ENCODE data around the gene TMEM121B.

Gene TMEM121B

GRCh38 chr22:17130199-17130598, 9.0 kb upstream of the TMEM121B start:
- Histone ChIP-seq H3K27ac (no peak overlapping the region), H3K27me3 (no peaks in the 10 kb centered on the region), H3K36me3 (no peaks in the 10 kb centered on the region), H3K4me3 (ENCODE audit: low read depth in 1 of 2, low read length in 1 of 2) (no peak overlapping the region), H3K4me1 (ENCODE audit: control insufficient read depth in 1 of 2, insufficient read depth in 1 of 2, low read depth in 1 of 2, low read length in 1 of 2) (no peaks in the 10 kb centered on the region), H3K9me3 (no peaks in the 10 kb centered on the region)
- TF ChIP-seq CTCF (IDR thresholded peaks at IDR 0.05), result no peak

GRCh38 chr22:17120711-17121232, 388 bp downstream of the TMEM121B start:
- peak overlapping the region; percentile 47 for H3K27ac ChIP-seq
- peaks cover 50 to 61% of the 10 kb centered on the region in 2 experiments for H3K4me1 ChIP-seq (ENCODE audit: control insufficient read depth in 1 of 2, insufficient read depth in 1 of 2, low read depth in 1 of 2, low read length in 1 of 2)
- no peak for TF ChIP-seq CTCF (IDR thresholded peaks at IDR 0.05)
- H3K36me3 ChIP-seq, result no peaks in the 10 kb centered on the region
- no peaks in the 10 kb centered on the region for H3K9me3 ChIP-seq
- H3K4me3 ChIP-seq (ENCODE audit: low read depth in 1 of 2, low read length in 1 of 2), result peak overlapping the region; percentile 69 to 77
- peaks cover 56% of the 10 kb centered on the region for H3K27me3 ChIP-seq

GRCh38 chr22:17120281-17120680, 879 bp downstream of the TMEM121B start:
- Histone ChIP-seq H3K9me3 (no peaks in the 10 kb centered on the region), H3K4me1 (ENCODE audit: control insufficient read depth in 1 of 2, insufficient read depth in 1 of 2, low read depth in 1 of 2, low read length in 1 of 2) (peaks cover 55 to 66% of the 10 kb centered on the region in 2 experiments), H3K27me3 (peaks cover 56% of the 10 kb centered on the region), H3K36me3 (peaks cover 4% of the 10 kb centered on the region), H3K4me3 (ENCODE audit: low read depth in 1 of 2, low read length in 1 of 2) (peak overlapping the region; percentile 69 to 77), H3K27ac (no peak overlapping the region)
- no peak for TF ChIP-seq CTCF (IDR thresholded peaks at IDR 0.05)

- no peaks in the 10 kb centered on the region for H3K9me3 ChIP-seq
- H3K27me3 ChIP-seq, result peaks cover 55% of the 10 kb centered on the region
- H3K36me3 ChIP-seq, result peaks cover 11% of the 10 kb centered on the region
- peaks cover 61 to 72% of the 10 kb centered on the region in 2 experiments for H3K4me1 ChIP-seq (ENCODE audit: control insufficient read depth in 1 of 2, insufficient read depth in 1 of 2, low read depth in 1 of 2, low read length in 1 of 2)
- peak; percentile 25 for TF ChIP-seq CTCF (IDR thresholded peaks at IDR 0.05)
- no peak overlapping the region for H3K27ac ChIP-seq
- H3K4me3 ChIP-seq (ENCODE audit: low read depth in 1 of 2, low read length in 1 of 2), result peak overlapping the region; percentile 69 to 77
Measured at GRCh38 chr22:17119481-17120202, 1.5 kb downstream of the TMEM121B start.

GRCh38 chr22:17118342-17118741, 2.8 kb downstream of the TMEM121B start:
- no peak for TF ChIP-seq CTCF (IDR thresholded peaks at IDR 0.05)
- H3K4me1 ChIP-seq (ENCODE audit: control insufficient read depth in 1 of 2, insufficient read depth in 1 of 2, low read depth in 1 of 2, low read length in 1 of 2), result peaks cover 74 to 85% of the 10 kb centered on the region in 2 experiments
- peaks cover 24% of the 10 kb centered on the region for H3K36me3 ChIP-seq
- peak overlapping the region; percentile 69 to 77 for H3K4me3 ChIP-seq (ENCODE audit: low read depth in 1 of 2, low read length in 1 of 2)
- peak overlapping the region; percentile 91 for H3K27ac ChIP-seq
- H3K9me3 ChIP-seq, result no peaks in the 10 kb centered on the region
- peaks cover 42% of the 10 kb centered on the region for H3K27me3 ChIP-seq

Data from neutrophil (primary cell).